HepG2 (cell line): ENCODE data around the gene ATP9B. TPM values are rescaled to one million over a fixed set of nuclear protein-coding genes. Genes with fewer than 3 reads are reported as not detected.

ENCODE experiments used
- ATAC-seq: fragments of 200-7000 bp; cut with Tn5 transposase; 3 replicates; pipeline ENCODE4 v1.9.1; 2020; ENCODE audit warnings: mild to moderate bottlenecking, moderate library complexity
- BruUV-seq: library from RNA; stranded (reverse); fragments of 400-500 nt; replicated peaks from 2 replicates; lab custom pipeline; 2021; lab: Mats Ljungman, UMichigan
- CTCF ChIA-PET: fragments of 300-600 bp; formaldehyde crosslinking; extraction: SDS; loops from one replicate; lab custom pipeline; 2021; ENCODE audit warnings: low total read pairs, inconsistent platforms, low intra/inter-chr PET ratio; lab: Yijun Ruan, JAX
- POLR2A ChIA-PET: fragments of 350-600 bp; sonication (Branson Sonifier 250); formaldehyde crosslinking; loops from one replicate; lab custom pipeline; 2020; ENCODE audit warnings: antibody characterized with exemption, inconsistent platforms; lab: Yijun Ruan, JAX
- DNase-seq: peaks from one replicate; pipeline ENCODE4 v3.0.0-alpha.2; 2015; ENCODE audit warnings: low spot score
- FAIRE-seq: peaks from 3 replicates; lab custom pipeline; 2011; peaks lifted over from hg19 to GRCh38; lab: Jason Lieb, UNC
- H2AFZ ChIP-seq: one replicate; pipeline ENCODE4 v1.6.1; 2011; ENCODE audit warnings: low read length, inconsistent platforms
- H3K27ac ChIP-seq: fragments of 300-600 bp; 3 replicates; pipeline ENCODE4 v1.8.0; 2011; ENCODE audit warnings: mixed run types, mild to moderate bottlenecking, mixed read lengths, low read length, inconsistent platforms; ENCODE audit not compliant: insufficient read depth; ENCODE audit errors: extremely low read length
- H3K27me3 ChIP-seq, 2 experiments: fragments of 200-600 bp in 1 of 2; 2 replicates in 1 of 2; 3 replicates in 1 of 2; pipeline versions ENCODE4 v1.6.0 to v1.8.0; 2011; ENCODE audit warnings: low read length in 2 of 2, mild to moderate bottlenecking in 2 of 2, moderate library complexity in 2 of 2, inconsistent platforms in 1 of 2; ENCODE audit not compliant: insufficient read depth in 2 of 2, control insufficient read depth in 1 of 2
- H3K36me3 ChIP-seq, 2 experiments: fragments of 200-600 bp in 1 of 2; replicated peaks in 1 of 2; 2 replicates in 1 of 2; 3 replicates in 1 of 2; pipeline versions ENCODE4 v1.5.1 to v1.8.0; 2011; ENCODE audit warnings: low read length in 2 of 2, inconsistent platforms in 1 of 2; ENCODE audit not compliant: insufficient read depth in 2 of 2, control insufficient read depth in 1 of 2
- H3K4me1 ChIP-seq: 2 replicates; pipeline ENCODE4 v1.5.1; 2012; ENCODE audit warnings: low read length, inconsistent platforms; ENCODE audit not compliant: insufficient read depth
- H3K4me2 ChIP-seq: 2 replicates; pipeline ENCODE4 v1.6.0; 2011; ENCODE audit warnings: low read depth, low read length, inconsistent platforms
- H3K4me3 ChIP-seq, 3 experiments: fragments of 200-600 bp in 1 of 3; sonication (generic), shearing (Covaris generic) in 1 of 3; replicated peaks in 1 of 3; 2 replicates each; pipeline ENCODE4 v1.5.1; 2011 to 2016; ENCODE audit warnings: low read length in 3 of 3, inconsistent platforms in 2 of 3, low read depth in 2 of 3, mild to moderate bottlenecking in 2 of 3, control low read depth in 1 of 3, mixed read lengths in 1 of 3; ENCODE audit not compliant: insufficient read depth in 1 of 3
- H3K79me2 ChIP-seq: one replicate; pipeline ENCODE4 v1.6.1; 2011; ENCODE audit warnings: low read length, inconsistent platforms; ENCODE audit not compliant: insufficient read depth
- H3K9ac ChIP-seq: 2 replicates; pipeline ENCODE4 v1.6.0; 2011; ENCODE audit warnings: mild to moderate bottlenecking, low read depth, low read length, inconsistent platforms; ENCODE audit not compliant: insufficient read depth
- H3K9me3 ChIP-seq: 2 replicates; pipeline ENCODE4 v1.5.1; 2012; ENCODE audit warnings: mild to moderate bottlenecking, low read length
- H4K20me1 ChIP-seq: 2 replicates; pipeline ENCODE4 v1.6.0; 2011; ENCODE audit warnings: inconsistent platforms, mild to moderate bottlenecking, low read length, moderate library complexity; ENCODE audit not compliant: insufficient read depth
- CHD2 ChIP-seq: IDR thresholded peaks from 2 replicates; pipeline ENCODE4 v1.6.1; 2011; ENCODE audit warnings: low read depth, low read length, improper control_type of control experiment
- DNMT1 ChIP-seq: sonication (generic); formaldehyde crosslinking; IDR thresholded peaks from 2 replicates; pipeline ENCODE4 v1.5.1; 2020; ENCODE audit warnings: mild to moderate bottlenecking, missing genetic modification reagents
- HOXA9 ChIP-seq: sonication (generic); formaldehyde crosslinking; IDR thresholded peaks from 2 replicates; pipeline ENCODE4 v1.8.1; 2022; ENCODE audit warnings: missing genetic modification reagents, mild to moderate bottlenecking, moderate library complexity, borderline replicate concordance
- KLF6 ChIP-seq: IDR thresholded peaks from 2 replicates; pipeline ENCODE4 v1.8.0; 2016; ENCODE audit warnings: missing biosample characterization, missing genetic modification reagents
- MATR3 ChIP-seq: sonication (generic); formaldehyde crosslinking; IDR thresholded peaks from 2 replicates; pipeline ENCODE4 v1.4.0; 2020; ENCODE audit warnings: missing genetic modification reagents
- MED8 ChIP-seq: sonication (generic); formaldehyde crosslinking; IDR thresholded peaks from 2 replicates; pipeline ENCODE4 v1.8.1; 2023; ENCODE audit warnings: mild to moderate bottlenecking, missing genetic modification reagents; ENCODE audit not compliant: insufficient replicate concordance
- MLLT10 ChIP-seq: sonication (generic); formaldehyde crosslinking; IDR thresholded peaks from 2 replicates; pipeline ENCODE4 v1.4.0; 2020; ENCODE audit warnings: missing genetic modification reagents
- SOX6 ChIP-seq, 2 experiments: fragments of 450-650 bp in 1 of 2; sonication (generic) in 1 of 2; formaldehyde crosslinking in 1 of 2; IDR thresholded peaks; 2 replicates each; pipeline versions ENCODE4 v1.4.0 to v1.6.1; 2017 to 2020; ENCODE audit warnings: antibody characterized with exemption in 1 of 2, mild to moderate bottlenecking in 1 of 2, missing genetic modification reagents in 1 of 2
- SUZ12 ChIP-seq: fragments of 150-350 bp; IDR thresholded peaks from 2 replicates; pipeline ENCODE4 v1.6.1; 2014; ENCODE audit warnings: low read depth, low read length
- U2AF2 ChIP-seq: fragments of 200-400 bp; formaldehyde crosslinking; IDR thresholded peaks from 2 replicates; pipeline ENCODE4 v1.6.1; 2017; ENCODE audit warnings: low read depth, mild to moderate bottlenecking, low read length
- ZNF30 ChIP-seq: sonication (generic); formaldehyde crosslinking; IDR thresholded peaks from 2 replicates; pipeline ENCODE4 v1.5.0; 2020; ENCODE audit warnings: mild to moderate bottlenecking, missing genetic modification reagents
- ZNF552 ChIP-seq: sonication (generic); formaldehyde crosslinking; IDR thresholded peaks from 2 replicates; pipeline ENCODE4 v1.9.0; 2022; ENCODE audit warnings: missing genetic modification reagents, mild to moderate bottlenecking, borderline replicate concordance
- ZNF747 ChIP-seq: sonication (generic); formaldehyde crosslinking; IDR thresholded peaks from 2 replicates; pipeline ENCODE4 v1.8.1; 2023; ENCODE audit warnings: missing genetic modification reagents, mild to moderate bottlenecking, borderline replicate concordance
- ZNF766 ChIP-seq: sonication (generic); formaldehyde crosslinking; IDR thresholded peaks from 2 replicates; pipeline ENCODE4 v1.5.0; 2020; ENCODE audit warnings: missing genetic modification reagents, borderline replicate concordance
- WGBS: methylation state at CpG from one replicate; pipeline ENCODE4 v1.1.6; 2017; ENCODE audit warnings: low lambda C conversion rate; 5-methylcytosine and 5-hydroxymethylcytosine counted together
- in situ Hi-C: cut with HindIII; loops from 2 replicates; pipeline ENCODE4 v1.10.0; 2017; ENCODE audit warnings: low pct_unique_long_range_greater_than_20kb; ENCODE audit not compliant: extremely low pct_ligation_motif_present
- intact Hi-C: fragments of 100-400 bp; cut with micrococcal nuclease; formaldehyde crosslinking; loops from one replicate; pipeline ENCODE4 v1.10.0; 2022; ENCODE audit not compliant: unreplicated experiment
- polyA plus RNA-seq, 8 experiments: library from polyadenylated mRNA; depleted of rRNA in 3 of 8; stranded (reverse) in 7 of 8; unstranded in 1 of 8; fragments of >200 nt; fragmentation: Illumina TruSeq in 4 of 8; extraction: Trizol in 4 of 8; gene quantifications; 2 replicates each; pipeline versions ENCODE4 v1.2.1 to v1.2.3, GENCODE V29; 2011 to 2016; ENCODE audit warnings: low read depth in 4 of 8, missing spikeins in 1 of 8, mixed read lengths in 1 of 8; ENCODE audit not compliant: insufficient read depth in 1 of 8
- total RNA-seq, 5 experiments: library from RNA; depleted of rRNA; stranded (reverse); fragments of >200 nt; fragmentation: Illumina TruSeq; extraction: Trizol; gene quantifications; 2 replicates each; pipeline ENCODE4 v1.2.3, GENCODE V29; 2016; ENCODE audit warnings: low read depth in 1 of 5
- TF ChIP-seq, protein P1 (sequence below): sonication (generic); formaldehyde crosslinking; IDR thresholded peaks from 2 replicates; pipeline ENCODE4 v1.8.1; 2023; ENCODE audit warnings: mild to moderate bottlenecking, missing genetic modification reagents
- TF ChIP-seq, protein P2 (sequence below): sonication (generic); formaldehyde crosslinking; IDR thresholded peaks from 2 replicates; pipeline ENCODE4 v1.5.0; 2020; ENCODE audit warnings: missing genetic modification reagents, mild to moderate bottlenecking, borderline replicate concordance
- TF ChIP-seq, protein P3 (sequence below): sonication (generic); formaldehyde crosslinking; IDR thresholded peaks from 2 replicates; pipeline ENCODE4 v1.4.0; 2020; ENCODE audit warnings: mild to moderate bottlenecking, missing genetic modification reagents
- TF ChIP-seq, protein P4 (sequence below): IDR thresholded peaks from 2 replicates; pipeline ENCODE4 v1.6.1; 2016

Gene ATP9B
- total and polyA plus RNA-seq, 2 of the 13 experiments (the other 11 are each of a cell fraction or from before 2014, with no cell fraction given): 10.8 to 11.3 TPM

DNA sequence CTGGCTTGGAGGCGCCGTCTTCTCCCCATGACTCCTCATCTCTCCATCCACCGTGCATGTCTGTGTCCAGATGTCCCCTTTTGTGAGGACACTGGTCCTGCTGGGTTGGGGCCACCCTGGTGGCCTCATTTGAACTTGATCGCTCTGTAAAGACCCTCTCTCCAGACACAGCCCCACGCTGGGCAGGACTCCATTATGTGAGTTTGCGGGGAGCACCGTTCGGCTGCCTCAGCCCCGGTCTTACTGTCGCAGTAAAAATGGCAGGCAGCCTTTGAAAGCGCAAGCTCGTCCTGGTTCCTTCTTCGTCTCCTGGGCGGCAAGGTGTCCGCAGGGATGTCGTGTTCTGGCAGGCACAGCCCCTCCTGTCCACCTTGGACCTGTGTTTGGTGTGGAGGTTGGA is 344.2 kb downstream of the ATP9B start:
- no peaks in the 10 kb centered on the region for H3K79me2 ChIP-seq
- FAIRE-seq (no peak), DNase-seq (no peak), ATAC-seq (no peak)
- H2AFZ ChIP-seq: no peak overlapping the region
- BruUV-seq: no TSS peak
- H3K36me3 ChIP-seq: no peaks in the 10 kb centered on the region
- H4K20me1 ChIP-seq: no peaks in the 10 kb centered on the region
- H3K27me3 ChIP-seq: peaks cover 4 to 42% of the 10 kb centered on the region in 2 experiments; a peak in 4 of 5 replicates
- no peak overlapping the region for H3K4me3 ChIP-seq
- H3K4me2 ChIP-seq: no peak overlapping the region
- no peaks in the 10 kb centered on the region for H3K4me1 ChIP-seq
- in situ Hi-C loops: no loop called here
- no peak overlapping the region for H3K27ac ChIP-seq
- no peak overlapping the region for H3K9ac ChIP-seq
- no peak for TF ChIP-seq ZNF747 (CRISPR knock-in tag)
- TF ChIP-seq MLLT10 (CRISPR knock-in tag): no peak
- TF ChIP-seq, protein P1, sequence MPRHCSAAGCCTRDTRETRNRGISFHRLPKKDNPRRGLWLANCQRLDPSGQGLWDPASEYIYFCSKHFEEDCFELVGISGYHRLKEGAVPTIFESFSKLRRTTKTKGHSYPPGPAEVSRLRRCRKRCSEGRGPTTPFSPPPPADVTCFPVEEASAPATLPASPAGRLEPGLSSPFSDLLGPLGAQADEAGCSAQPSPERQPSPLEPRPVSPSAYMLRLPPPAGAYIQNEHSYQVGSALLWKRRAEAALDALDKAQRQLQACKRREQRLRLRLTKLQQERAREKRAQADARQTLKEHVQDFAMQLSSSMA (CRISPR knock-in tag): no peak
- TF ChIP-seq, protein P2, sequence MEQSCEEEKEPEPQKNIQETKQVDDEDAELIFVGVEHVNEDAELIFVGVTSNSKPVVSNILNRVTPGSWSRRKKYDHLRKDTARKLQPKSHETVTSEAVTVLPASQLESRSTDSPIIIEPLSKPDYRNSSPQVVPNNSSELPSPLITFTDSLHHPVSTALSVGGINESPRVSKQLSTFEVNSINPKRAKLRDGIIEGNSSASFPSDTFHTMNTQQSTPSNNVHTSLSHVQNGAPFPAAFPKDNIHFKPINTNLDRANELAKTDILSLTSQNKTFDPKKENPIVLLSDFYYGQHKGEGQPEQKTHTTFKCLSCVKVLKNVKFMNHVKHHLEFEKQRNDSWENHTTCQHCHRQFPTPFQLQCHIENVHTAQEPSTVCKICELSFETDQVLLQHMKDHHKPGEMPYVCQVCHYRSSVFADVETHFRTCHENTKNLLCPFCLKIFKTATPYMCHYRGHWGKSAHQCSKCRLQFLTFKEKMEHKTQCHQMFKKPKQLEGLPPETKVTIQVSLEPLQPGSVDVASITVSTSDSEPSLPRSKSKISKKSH (CRISPR knock-in tag): no peak
- no peak for TF ChIP-seq HOXA9 (CRISPR knock-in tag)
- no peak for TF ChIP-seq SOX6 (IDR thresholded peaks at IDR 0.05)
- no peak for TF ChIP-seq SOX6 (CRISPR knock-in tag; IDR thresholded peaks at IDR 0.05)
- no peak for TF ChIP-seq U2AF2
- TF ChIP-seq CHD2: no peak
- no peak for TF ChIP-seq SUZ12
- no peak for TF ChIP-seq KLF6 (CRISPR knock-in tag)
- TF ChIP-seq, protein P3, sequence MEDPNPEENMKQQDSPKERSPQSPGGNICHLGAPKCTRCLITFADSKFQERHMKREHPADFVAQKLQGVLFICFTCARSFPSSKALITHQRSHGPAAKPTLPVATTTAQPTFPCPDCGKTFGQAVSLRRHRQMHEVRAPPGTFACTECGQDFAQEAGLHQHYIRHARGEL (CRISPR knock-in tag): no peak
- no peak for TF ChIP-seq MED8
- TF ChIP-seq MATR3 (CRISPR knock-in tag): no peak
- no peak for TF ChIP-seq ZNF552 (CRISPR knock-in tag)
- no peak for TF ChIP-seq ZNF30 (CRISPR knock-in tag)
- no peak for TF ChIP-seq ZNF766
- no peak for TF ChIP-seq DNMT1 (CRISPR knock-in tag)
- TF ChIP-seq, protein P4, sequence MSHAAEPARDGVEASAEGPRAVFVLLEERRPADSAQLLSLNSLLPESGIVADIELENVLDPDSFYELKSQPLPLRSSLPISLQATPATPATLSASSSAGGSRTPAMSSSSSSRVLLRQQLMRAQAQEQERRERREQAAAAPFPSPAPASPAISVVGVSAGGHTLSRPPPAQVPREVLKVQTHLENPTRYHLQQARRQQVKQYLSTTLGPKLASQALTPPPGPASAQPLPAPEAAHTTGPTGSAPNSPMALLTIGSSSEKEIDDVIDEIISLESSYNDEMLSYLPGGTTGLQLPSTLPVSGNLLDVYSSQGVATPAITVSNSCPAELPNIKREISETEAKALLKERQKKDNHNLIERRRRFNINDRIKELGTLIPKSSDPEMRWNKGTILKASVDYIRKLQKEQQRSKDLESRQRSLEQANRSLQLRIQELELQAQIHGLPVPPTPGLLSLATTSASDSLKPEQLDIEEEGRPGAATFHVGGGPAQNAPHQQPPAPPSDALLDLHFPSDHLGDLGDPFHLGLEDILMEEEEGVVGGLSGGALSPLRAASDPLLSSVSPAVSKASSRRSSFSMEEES (CRISPR knock-in tag): no peak
- CTCF ChIA-PET: no interaction called here
- POLR2A ChIA-PET: no interaction called here
- no peaks in the 10 kb centered on the region for H3K9me3 ChIP-seq
- intact Hi-C loops: no loop called here
- WGBS: 8% methylated on average over 5 of the region's 16 CpGs
